Right renal cortex interstitium (tissue), 3 donors: ENCODE results near the gene BCAS3. TPM values are rescaled to one million over a fixed set of nuclear protein-coding genes. Genes with fewer than 3 reads are reported as not detected.

Experiments used
- DNase-seq, 3 donors: peaks; one replicate each; pipeline ENCODE4 v3.0.0-alpha.2; 2013; ENCODE audit warnings: low read depth in 3 of 3, low spot score in 2 of 3
- polyA plus RNA-seq, 3 donors: library from polyadenylated mRNA; unstranded; fragments of 120-200 nt; gene quantifications; one replicate each; pipeline ENCODE4 v1.2.1, GENCODE V29; 2013; ENCODE audit not compliant: insufficient read length in 3 of 3

BCAS3 gene
- polyA plus RNA-seq, 3 donors, result 27.6 to 28.5 (median 27.8) TPM

DNA sequence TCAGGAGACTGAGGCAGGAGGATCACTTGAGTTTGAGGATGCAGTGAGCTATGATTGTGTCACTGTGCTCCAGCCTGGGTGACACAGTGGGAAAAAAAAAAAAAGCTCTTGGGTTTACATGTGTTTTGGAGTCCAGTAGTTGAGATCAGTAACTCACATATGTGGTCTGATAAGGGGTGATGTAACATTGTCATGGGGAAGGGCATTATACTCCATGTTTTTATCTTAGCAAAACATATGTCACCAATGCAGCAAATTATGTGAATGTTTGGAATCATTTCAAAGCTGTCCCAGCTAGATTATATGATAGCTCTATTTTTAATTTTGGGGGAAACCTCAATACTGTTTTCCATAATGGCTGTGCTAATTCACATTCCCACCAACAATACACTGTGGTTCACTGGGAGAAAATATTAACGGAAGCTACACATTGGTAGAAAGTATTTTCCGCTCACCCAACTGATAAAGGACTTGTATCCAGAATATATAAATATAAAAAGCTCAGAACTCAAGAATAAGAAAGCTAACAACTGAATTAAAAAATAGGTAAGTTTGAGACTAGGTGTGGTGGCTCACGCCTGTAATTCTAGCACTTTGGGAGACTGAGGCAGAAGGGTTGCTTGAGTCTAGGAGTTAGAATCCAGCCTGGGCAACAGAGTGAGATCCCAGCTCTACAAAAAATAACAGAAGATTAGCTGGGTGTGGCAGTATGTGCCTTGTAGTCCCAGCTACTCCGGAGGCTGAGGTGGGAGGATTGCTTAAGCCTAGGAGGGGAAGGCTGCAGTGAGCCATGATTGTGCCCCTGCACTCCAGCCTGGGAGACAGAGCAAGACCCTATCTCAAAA, 497.9 kb downstream of the BCAS3 start:
- DNase-seq, result no peak

- no peak for DNase-seq
These were observed 499.7 kb downstream of the BCAS3 start for GRCh38 chr17:61177351-61177750.

DNA sequence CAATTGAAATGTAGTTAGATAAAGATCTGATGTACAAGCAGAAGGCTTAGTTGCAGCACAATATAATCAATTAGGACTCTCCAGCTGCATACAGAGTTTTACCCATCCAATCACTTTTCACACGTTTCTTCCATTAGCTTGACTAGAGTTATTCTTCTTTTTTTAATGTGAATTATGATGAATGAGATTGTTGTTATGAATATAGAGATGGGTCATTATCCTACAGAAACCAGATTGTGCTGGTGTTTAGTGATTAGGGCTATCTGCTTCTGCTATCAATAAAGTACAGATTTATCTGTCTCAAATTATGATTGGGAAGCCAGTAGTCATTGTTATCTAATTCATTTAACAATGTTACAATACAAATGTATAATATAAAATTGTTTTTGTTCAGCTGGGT, 500.6 kb downstream of the BCAS3 start:
- no peak for DNase-seq

GRCh38 chr17:61179380-61179806, 501.7 kb downstream of the BCAS3 start:
- no peak for DNase-seq

DNA sequence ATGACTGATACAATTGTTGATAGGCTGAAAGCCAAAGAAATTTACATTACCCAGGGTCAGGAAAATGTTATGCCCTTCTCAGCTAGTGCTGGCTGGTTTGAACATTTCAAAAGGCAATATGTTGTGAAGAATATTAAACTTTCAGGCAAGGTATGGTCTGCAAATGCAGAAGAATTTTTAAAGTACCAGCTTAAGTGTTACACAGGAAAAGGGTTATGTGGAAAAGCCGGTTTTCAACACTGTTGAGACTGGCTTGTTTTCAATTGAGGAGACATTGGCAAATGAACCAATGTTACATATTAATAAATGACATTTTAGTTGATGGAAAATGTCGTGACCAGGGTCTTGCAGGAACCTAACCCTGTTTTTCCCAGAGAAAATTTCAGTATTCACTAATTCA, 506.1 kb downstream of the BCAS3 start:
- no peak for DNase-seq

- DNase-seq, result no peak
These were observed 507.7 kb downstream of the BCAS3 start for GRCh38 chr17:61185385-61185784.

- no peak for DNase-seq
These were observed 509.4 kb downstream of the BCAS3 start for GRCh38 chr17:61187038-61187437.

DNA sequence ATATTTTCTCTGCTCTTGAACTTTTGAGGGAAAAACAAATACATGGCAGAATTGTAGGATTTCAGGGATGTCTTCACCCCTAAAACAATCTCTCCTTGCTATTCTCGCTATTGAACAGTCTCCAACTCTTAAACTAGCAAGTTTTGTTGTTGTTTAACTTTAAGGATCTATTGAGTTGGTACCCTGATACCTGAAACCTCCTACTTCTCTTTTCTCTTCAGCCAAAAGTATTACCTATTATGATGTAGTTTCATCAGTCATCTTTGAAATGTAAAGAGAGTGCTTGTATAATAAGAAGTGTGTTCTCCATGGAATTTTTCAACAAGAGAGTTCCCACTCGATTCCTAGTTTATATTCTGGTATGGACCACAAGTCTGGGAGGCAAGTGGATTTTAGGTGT, 510.4 kb downstream of the BCAS3 start:
- DNase-seq, result no peak

DNA sequence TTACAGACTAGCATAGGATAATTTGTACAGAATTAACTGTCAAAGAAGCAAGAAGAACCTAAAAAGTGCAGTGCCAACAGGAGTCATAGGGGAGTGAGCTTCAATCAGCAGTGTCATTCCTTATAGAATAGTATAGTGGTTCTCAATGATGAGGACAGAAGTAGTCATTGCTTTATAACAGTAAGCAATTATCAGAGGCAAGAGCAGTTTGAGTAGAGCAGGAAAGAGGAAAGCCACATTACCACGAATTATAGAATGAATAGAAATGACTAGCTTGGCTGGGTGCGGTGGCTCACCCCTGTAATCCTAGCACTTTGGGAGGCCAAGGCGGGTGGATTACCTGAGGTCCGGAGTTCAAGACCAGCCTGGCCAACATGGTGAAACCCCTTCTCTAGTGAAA, 512.3 kb downstream of the BCAS3 start:
- DNase-seq, result no peak

GRCh38 chr17:61196302-61196704, 518.7 kb downstream of the BCAS3 start:
- no peak for DNase-seq

DNA sequence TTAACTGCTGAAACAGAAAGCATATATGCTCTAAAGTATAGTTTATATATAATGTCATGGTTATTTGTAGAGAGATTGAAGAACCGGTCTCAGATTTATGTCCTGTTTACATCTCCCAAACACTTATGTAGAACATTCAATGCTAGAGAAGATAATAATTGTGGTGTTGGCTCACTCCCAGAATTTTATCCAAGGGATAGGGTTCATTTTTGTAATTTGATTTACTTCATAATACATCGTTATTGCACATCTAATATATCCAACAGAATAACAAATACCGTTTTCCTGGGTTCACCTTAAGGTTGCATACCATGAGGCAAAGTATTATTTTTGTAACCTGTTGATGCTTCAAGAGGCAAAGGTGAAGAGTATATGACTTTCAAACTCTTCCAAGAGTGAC, 519.1 kb downstream of the BCAS3 start:
- DNase-seq, result no peak

GRCh38 chr17:61199431-61200338, 522.0 kb downstream of the BCAS3 start:
- no peak for DNase-seq

GRCh38 chr17:61200339-61200715, 522.7 kb downstream of the BCAS3 start:
- DNase-seq, result no peak

- no peak for DNase-seq
These were observed 523.6 kb downstream of the BCAS3 start for GRCh38 chr17:61201211-61201610.

GRCh38 chr17:61202564-61202963, 524.9 kb downstream of the BCAS3 start:
- no peak for DNase-seq

GRCh38 chr17:61203671-61204131, 526.0 kb downstream of the BCAS3 start:
- DNase-seq, result no peak

- no peak for DNase-seq
These were observed 526.8 kb downstream of the BCAS3 start for GRCh38 chr17:61204456-61204855.

- DNase-seq, result no peak
These were observed 527.8 kb downstream of the BCAS3 start for GRCh38 chr17:61205401-61205800.

DNA sequence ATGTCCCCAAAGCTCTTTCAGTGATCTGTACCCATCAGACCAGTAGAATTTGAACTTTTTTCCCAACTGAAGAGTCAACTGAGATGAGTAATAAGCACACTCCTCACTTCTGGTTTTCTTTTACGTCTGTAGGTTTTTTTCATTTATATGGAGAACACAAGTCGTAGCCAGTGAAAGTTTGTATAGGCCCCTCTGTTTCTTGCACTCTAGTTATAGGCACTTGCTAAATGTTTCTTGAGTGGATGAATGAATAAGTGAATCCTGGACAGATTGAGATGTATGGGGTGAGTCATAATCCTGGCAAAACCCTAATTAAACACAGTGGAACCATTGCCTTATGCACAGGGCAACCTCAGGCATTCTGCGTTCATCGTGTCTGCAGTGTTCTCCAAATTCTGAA, 528.3 kb downstream of the BCAS3 start:
- DNase-seq, result no peak

GRCh38 chr17:61206922-61207321, 529.3 kb downstream of the BCAS3 start:
- DNase-seq, result no peak

DNA sequence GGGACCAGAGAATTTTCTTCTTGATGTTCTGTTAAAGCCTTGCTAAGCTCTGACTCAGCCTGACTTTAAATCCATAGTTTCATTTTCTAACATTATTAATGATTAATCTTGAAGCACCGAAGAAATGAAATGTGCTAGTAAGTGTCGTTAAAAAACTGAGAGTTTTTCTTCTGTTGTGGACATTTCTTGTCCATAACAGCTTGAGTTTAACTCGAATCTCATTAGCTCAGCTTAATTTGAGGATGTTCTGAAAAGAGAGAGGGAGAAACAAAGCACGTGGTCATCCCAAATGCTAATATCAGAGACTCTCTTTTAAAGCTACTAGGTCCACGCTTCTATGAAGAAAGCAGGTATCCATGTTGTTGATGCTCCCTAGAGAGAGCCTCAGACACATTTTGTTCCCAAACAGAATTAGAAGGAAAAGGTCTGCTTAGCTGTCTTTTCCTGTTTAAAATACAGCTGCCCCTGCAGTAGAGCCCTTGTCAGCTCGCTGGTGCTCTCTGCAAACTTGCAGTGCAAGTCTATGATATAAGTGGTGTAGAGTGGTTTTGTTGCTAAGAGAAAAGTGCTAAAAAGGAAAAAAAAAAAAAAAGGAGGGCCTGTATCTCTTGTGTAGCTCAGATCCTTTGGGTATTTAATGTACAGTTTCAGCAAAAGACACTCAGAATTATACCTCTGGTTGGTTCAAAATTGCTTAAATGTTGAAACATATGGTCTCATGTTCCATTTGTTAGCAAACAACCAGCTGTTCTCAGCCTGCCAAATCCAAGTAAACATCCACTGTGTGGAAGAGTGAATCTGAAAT, 530.9 kb downstream of the BCAS3 start:
- DNase-seq, result no peak
